Vagina (tissue), 2 donors: ENCODE data around the gene UQCRC1.

Source experiments
- CTCF ChIP-seq, 3 experiments: fragments of 450-650 bp in 2 of 3; fragments of 200-600 bp in 1 of 3; sonication (generic) in 1 of 3; IDR thresholded peaks; one replicate each; pipeline ENCODE4 v1.5.1; 2017 to 2019; ENCODE audit warnings: antibody characterized with exemption in 3 of 3, mild to moderate bottlenecking in 2 of 3, moderate library complexity in 2 of 3
- POLR2A ChIP-seq, 2 donors: fragments of 450-650 bp; IDR thresholded peaks; one replicate each; pipeline ENCODE4 v1.6.1; 2017; ENCODE audit warnings: antibody characterized with exemption in 2 of 2, mild to moderate bottlenecking in 2 of 2, moderate library complexity in 2 of 2
- POLR2AphosphoS5 ChIP-seq, 2 donors: sonication (generic); formaldehyde crosslinking; IDR thresholded peaks; one replicate each; pipeline ENCODE4 v1.9.0; 2017; ENCODE audit warnings: antibody characterized with exemption in 2 of 2, mild to moderate bottlenecking in 2 of 2, low read depth in 1 of 2; ENCODE audit not compliant: insufficient read depth in 1 of 2

DNA sequence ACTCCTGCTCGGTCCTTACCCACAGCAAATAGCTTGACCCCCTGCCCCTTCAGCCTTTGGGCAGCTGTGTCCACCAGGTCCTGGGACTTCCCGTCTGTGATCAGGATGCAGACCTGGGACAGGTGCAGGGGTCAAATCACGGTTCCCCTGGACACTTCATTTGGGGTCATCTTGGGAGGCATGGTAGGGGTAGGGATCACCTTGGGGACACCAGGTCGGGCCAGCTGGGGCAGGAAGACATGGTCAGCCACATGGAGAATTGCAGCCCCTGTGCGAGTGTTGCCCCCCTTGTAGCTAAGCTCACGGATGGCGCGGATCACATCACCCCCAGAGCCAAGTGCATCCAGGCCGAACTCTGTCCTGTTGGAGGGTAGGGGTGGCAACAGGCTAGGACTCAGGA, 16.1 kb downstream of the UQCRC1 start:
- TF ChIP-seq CTCF (IDR thresholded peaks at IDR 0.05) (no peak), POLR2A (IDR thresholded peaks at IDR 0.05) (no peak), POLR2AphosphoS5 (IDR thresholded peaks at IDR 0.05; ENCODE audit: insufficient read depth in 1 of 2, low read depth in 1 of 2) (no peak)
